ENCODE data around the gene SLC25A48.

GRCh38 chr5:135840959-135841358, 6.5 kb downstream of the SLC25A48 start:
- TF ChIP-seq CTCF (IDR thresholded peaks at IDR 0.05; ENCODE audit: low read depth, low read length, poor library complexity, severe bottlenecking) (no peak), EZH2phosphoT487 (IDR thresholded peaks at IDR 0.05; ENCODE audit: borderline replicate concordance, low read length) (no peak)

Measured in DOHH2 (cell line).